ENCODE measurements around the gene CACNB4.

CACNB4 gene

GRCh38 chr2:151827564-151828142 lies 271.2 kb downstream of the CACNB4 start:
- no peaks in the 10 kb centered on the region for H3K27me3 ChIP-seq (replicated peaks)
- TF ChIP-seq, protein P1, sequence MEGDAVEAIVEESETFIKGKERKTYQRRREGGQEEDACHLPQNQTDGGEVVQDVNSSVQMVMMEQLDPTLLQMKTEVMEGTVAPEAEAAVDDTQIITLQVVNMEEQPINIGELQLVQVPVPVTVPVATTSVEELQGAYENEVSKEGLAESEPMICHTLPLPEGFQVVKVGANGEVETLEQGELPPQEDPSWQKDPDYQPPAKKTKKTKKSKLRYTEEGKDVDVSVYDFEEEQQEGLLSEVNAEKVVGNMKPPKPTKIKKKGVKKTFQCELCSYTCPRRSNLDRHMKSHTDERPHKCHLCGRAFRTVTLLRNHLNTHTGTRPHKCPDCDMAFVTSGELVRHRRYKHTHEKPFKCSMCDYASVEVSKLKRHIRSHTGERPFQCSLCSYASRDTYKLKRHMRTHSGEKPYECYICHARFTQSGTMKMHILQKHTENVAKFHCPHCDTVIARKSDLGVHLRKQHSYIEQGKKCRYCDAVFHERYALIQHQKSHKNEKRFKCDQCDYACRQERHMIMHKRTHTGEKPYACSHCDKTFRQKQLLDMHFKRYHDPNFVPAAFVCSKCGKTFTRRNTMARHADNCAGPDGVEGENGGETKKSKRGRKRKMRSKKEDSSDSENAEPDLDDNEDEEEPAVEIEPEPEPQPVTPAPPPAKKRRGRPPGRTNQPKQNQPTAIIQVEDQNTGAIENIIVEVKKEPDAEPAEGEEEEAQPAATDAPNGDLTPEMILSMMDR (IDR thresholded peaks at IDR 0.05; ENCODE audit: low read depth, low read length, missing control alignments): no peak
- peak; percentile 9 for DNase-seq
- peak overlapping the region; percentile 96 for H3K4me3 ChIP-seq (ENCODE audit: low read depth, low read length)
- no peaks in the 10 kb centered on the region for H3K36me3 ChIP-seq (replicated peaks)
- H3K27ac ChIP-seq: peak overlapping the region; percentile 72
- in situ Hi-C loops (cut with HindIII; ENCODE audit: low pct_ligation_motif_present, low sequenced_read_pairs): no loop called here

GRCh38 chr2:151826737-151827157 lies 272.1 kb downstream of the CACNB4 start:
- TF ChIP-seq, protein P1 (IDR thresholded peaks at IDR 0.05; ENCODE audit: low read depth, low read length, missing control alignments): no peak
- Histone ChIP-seq H3K27ac (no peak overlapping the region), H3K36me3 (replicated peaks) (no peaks in the 10 kb centered on the region), H3K4me3 (ENCODE audit: low read depth, low read length) (peak overlapping the region; percentile 96), H3K27me3 (replicated peaks) (no peaks in the 10 kb centered on the region)
- in situ Hi-C loops (cut with HindIII; ENCODE audit: low pct_ligation_motif_present, low sequenced_read_pairs): no loop called here
- DNase-seq: no peak

DNA sequence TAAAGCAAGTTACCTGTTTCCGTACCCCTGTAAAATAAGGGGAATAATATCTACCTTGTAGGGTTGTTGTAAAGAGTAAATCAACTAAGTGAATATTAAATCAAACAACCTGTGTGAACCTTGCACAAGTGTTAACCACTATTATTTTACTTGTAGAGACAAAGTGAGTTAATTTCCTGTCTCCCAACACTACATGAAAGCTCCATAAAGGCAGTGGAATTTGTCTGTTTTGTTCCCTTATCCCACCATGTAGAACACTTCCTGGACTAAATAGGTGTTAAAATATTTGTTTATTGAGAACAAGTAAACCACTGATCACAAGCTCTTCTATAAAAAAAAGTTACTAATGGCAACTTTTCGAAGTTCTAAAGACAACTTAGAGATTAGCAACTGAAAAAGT lies 274.0 kb downstream of the CACNB4 start:
- Histone ChIP-seq H3K36me3 (replicated peaks) (no peaks in the 10 kb centered on the region), H3K27ac (no peak overlapping the region), H3K27me3 (replicated peaks) (no peaks in the 10 kb centered on the region), H3K4me3 (ENCODE audit: low read depth, low read length) (no peak overlapping the region)
- in situ Hi-C loops (cut with HindIII; ENCODE audit: low pct_ligation_motif_present, low sequenced_read_pairs): no loop called here
- DNase-seq: no peak
- TF ChIP-seq, protein P1 (IDR thresholded peaks at IDR 0.05; ENCODE audit: low read depth, low read length, missing control alignments): no peak

- H3K27ac ChIP-seq: no peak overlapping the region
- in situ Hi-C loops (cut with HindIII; ENCODE audit: low pct_ligation_motif_present, low sequenced_read_pairs): no loop called here
- TF ChIP-seq, protein P1 (IDR thresholded peaks at IDR 0.05; ENCODE audit: low read depth, low read length, missing control alignments): no peak
- no peak for DNase-seq
- no peak overlapping the region for H3K4me3 ChIP-seq (ENCODE audit: low read depth, low read length)
- no peaks in the 10 kb centered on the region for H3K27me3 ChIP-seq (replicated peaks)
- no peaks in the 10 kb centered on the region for H3K36me3 ChIP-seq (replicated peaks)
Measured at GRCh38 chr2:151823651-151824050, 275.2 kb downstream of the CACNB4 start.

DNA sequence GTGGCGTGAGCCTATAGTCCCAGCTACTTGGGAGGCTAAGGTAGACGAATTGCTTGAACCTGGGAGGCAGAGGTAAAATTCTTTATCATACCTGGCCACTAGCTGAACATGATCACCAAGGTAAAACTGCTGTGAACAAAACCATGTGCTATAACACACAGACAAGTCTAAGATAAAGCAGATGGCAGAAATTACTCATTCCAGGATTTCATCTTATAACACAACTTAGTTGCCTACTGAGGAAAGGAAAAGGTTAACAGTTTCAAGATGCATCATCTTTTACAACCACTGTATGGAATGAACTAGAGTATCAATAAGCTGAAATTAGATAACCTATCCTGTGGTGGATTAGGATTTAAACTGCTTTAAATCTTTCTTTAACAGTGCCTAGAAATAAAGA lies 278.9 kb downstream of the CACNB4 start:
- Histone ChIP-seq H3K27ac (no peak overlapping the region), H3K27me3 (replicated peaks) (no peaks in the 10 kb centered on the region), H3K36me3 (replicated peaks) (no peaks in the 10 kb centered on the region), H3K4me3 (ENCODE audit: low read depth, low read length) (no peak overlapping the region)
- TF ChIP-seq, protein P1 (IDR thresholded peaks at IDR 0.05; ENCODE audit: low read depth, low read length, missing control alignments): no peak
- no peak for DNase-seq
- in situ Hi-C loops (cut with HindIII; ENCODE audit: low pct_ligation_motif_present, low sequenced_read_pairs): no loop called here

DNA sequence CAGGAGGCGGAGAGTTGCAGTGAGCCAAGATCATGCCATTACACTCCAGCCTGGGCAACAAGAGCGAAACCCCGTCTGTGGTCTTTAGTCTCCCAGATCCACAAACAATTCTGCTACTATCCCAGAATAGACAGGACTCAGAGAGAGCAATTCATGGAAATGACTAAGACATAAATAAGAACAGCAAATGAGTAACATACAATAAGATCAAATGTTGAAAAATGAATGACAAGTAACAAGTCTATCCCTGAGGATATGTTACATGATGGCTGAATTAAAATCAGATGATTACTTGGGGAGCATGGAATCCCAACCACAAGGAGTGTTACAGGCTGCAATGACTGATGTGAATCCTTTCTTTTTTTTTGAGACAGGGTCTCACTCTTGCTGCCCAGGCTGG lies 280.9 kb downstream of the CACNB4 start:
- TF ChIP-seq, protein P1 (IDR thresholded peaks at IDR 0.05; ENCODE audit: low read depth, low read length, missing control alignments): no peak
- Histone ChIP-seq H3K4me3 (ENCODE audit: low read depth, low read length) (no peak overlapping the region), H3K27ac (no peak overlapping the region), H3K36me3 (replicated peaks) (no peaks in the 10 kb centered on the region), H3K27me3 (replicated peaks) (no peaks in the 10 kb centered on the region)
- in situ Hi-C loops (cut with HindIII; ENCODE audit: low pct_ligation_motif_present, low sequenced_read_pairs): no loop called here
- DNase-seq: no peak
